Fibroblast of skin of right biceps (primary cell): ENCODE results near the gene BBX.
A peak's percentile ranks its signal among the peaks of the same experiment; 100 is the strongest.
"Not testable (repeated sequence)": the region's sequence is repeated elsewhere in the genome, so short reads cannot be mapped to it uniquely, and the experiment has no call there.

Source experiments
- DNase-seq: peaks from one replicate; pipeline ENCODE4 v3.0.0-alpha.2; 2013

BBX gene

DNA sequence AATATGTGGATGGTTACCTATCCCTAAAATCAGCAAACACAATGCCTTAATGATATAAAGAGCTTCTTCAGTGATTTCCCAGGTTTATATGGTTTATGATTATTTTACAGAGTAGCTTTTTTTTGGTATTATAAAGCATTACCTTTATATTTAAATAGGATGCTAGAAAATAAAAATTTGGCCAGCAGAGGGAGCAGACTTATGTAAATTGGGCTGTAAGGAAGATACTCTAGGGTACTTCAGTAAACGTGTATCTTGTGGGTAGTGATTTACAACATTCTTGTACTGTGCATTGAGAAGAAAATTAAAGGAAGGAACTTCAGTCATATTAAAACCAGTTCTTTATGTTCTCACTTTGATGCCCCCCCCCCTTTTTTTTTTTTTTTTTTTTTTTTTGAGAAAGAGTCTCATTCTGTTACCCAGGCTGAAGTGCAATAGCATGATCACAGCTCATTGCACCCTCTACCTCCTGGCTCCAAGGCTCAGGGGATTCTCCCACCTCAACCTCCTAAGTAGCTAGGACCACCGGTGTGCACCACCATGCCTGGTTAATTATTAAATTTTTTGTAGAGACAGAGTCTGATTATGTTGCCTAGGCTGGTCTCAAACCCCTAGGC is 167.9 kb downstream of the BBX start:
- DNase-seq, result peak; percentile 56

- not testable (repeated sequence) for DNase-seq
Measured at GRCh38 chr3:107691984-107692383, 169.2 kb downstream of the BBX start.

- DNase-seq, result not testable (repeated sequence)
Measured at GRCh38 chr3:107697348-107697747, 174.6 kb downstream of the BBX start.

- DNase-seq, result not testable (repeated sequence)
Measured at GRCh38 chr3:107697855-107698254, 175.1 kb downstream of the BBX start.

- peak; percentile 43 for DNase-seq
Measured at GRCh38 chr3:107699682-107700081, 176.9 kb downstream of the BBX start.

GRCh38 chr3:107701299-107701698 is 178.5 kb downstream of the BBX start:
- DNase-seq, result no peak

GRCh38 chr3:107704477-107704876 is 181.7 kb downstream of the BBX start:
- DNase-seq, result peak; percentile 57

GRCh38 chr3:107705046-107705445 is 182.3 kb downstream of the BBX start:
- DNase-seq, result peak; percentile 75

DNA sequence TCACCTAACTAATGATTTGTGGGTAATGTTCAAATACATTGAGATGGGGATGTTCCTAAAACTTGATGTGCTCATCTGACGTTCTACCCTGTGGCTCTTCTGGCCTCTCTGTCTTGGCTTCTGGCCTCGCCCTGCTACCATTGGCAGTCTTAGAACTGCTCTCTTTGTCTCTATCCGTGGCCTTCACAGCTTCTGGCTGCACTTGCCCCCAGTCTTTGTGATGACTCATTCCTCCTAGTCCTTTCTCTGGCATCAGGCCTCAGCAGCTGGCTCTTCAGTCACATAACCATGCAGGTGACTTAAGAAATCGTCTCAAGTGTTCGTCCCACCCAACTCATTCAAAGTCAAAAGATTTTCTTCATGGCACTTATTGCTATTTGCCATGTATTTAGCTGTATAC is 188.1 kb downstream of the BBX start:
- DNase-seq, result peak; percentile 7

GRCh38 chr3:107716734-107717133 is 194.0 kb downstream of the BBX start:
- DNase-seq, result no peak

- no peak for DNase-seq
Measured at GRCh38 chr3:107718547-107718946, 195.8 kb downstream of the BBX start.

DNA sequence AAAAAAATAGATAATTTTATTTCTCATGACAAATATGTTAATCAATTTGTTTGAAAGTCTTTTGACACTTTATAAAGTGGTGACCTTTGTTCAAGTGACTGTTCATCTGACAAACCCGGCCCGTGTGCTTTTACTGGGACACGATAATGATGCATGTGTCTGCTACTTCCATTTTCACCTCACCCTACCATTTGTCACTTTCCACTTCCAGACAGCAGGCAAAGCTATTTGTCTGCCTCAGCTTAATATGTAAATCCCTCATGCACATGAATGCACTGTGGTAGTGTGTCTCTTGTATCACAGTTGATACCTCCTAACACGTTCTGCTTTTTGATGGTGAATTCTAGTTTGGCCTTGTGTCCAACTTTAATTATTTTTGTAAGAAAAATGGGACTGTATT is 204.3 kb downstream of the BBX start:
- DNase-seq, result no peak

DNA sequence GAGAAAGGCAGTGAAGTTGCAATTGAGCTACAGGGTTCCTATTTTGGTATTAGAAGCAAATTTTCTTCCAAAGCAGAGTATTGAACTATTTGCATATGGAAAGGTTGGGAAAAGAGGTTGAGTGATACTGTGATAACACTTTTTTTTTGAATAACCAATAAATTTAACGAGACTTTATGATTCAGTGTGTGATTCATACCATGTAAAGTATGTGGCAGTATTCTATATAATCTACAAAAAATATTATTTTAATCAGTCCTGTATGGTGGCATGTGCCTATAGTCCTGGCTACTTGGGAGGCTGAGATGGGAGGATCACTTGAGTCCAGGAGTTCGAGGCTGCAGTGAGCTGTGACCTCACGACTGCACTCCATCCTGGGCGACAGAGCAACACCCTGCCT is 206.9 kb downstream of the BBX start:
- no peak for DNase-seq

GRCh38 chr3:107734317-107734716 is 211.6 kb downstream of the BBX start:
- DNase-seq, result no peak

- no peak for DNase-seq
Measured at GRCh38 chr3:107737914-107738313, 215.2 kb downstream of the BBX start.

DNA sequence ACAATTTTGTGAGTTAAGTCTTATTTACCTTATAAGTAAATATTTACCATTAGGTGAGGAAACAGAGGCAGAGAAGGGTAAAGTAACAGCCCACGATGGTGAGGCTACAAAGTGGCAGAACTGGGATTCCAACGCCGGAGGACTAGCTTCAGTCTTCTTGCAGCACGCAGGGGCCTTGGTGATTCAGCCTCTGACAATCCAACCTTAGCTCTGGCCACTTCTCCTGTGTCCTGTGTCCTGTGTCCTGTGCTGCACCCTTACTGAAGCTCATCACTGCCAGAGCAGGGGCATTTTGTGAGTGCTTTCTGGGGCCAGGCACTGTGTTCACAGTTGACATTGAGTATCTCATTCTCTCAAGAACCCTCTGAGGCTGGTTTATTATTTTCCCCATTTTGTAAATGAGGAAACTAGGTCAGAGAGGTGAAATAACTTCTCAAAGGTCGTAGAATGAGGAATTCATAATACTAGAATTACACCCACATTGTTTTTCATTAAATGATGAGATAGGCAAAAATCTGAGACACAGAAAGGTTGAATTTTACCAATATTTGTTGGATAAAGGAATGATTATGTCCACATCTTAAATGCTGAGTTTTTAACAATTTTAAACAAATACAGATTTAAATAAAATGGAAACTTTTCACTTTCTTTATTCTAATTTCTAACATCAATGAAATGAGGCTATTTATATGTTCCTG is 215.9 kb downstream of the BBX start:
- no peak for DNase-seq

- DNase-seq, result no peak
Measured at GRCh38 chr3:107739227-107739626, 216.5 kb downstream of the BBX start.

DNA sequence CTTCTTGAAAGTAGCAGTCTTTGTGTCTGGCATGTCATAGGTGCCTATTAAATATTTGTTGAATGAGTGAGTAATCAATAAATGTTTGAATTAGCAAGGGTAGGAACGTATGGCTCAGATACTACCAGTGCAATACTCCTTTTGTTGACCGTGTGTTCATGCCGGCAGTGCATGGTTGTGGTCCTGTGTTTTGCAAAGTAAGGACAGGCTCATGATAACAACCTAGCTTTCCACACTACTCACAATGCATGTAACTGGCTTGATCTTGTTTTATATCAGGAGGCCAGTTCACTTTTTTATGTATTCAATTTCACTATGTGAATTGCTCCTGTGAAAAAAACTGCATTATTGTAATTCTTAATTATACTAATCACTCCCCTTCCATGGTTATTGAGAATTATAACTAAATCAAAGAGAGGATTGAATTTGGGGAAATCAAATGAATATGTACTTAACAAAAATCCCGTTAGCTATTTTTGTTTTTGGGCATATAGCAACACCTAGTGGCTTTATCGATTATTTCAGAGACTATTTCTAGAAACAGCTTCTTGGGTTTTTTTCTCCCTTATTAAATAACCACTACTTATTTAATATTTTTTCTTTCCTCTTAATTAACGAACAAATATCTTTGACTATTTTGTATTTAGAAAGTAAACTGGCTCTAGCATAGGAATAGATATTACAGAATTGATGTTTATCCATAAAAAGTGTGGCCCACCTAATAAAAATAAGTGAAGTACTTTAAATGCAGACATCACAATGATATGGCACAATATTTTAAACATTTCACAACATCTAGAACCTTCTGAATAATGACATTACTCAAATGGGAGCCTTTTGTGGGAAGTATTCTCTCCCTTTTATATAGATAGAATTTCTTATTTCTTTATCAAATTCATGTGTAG is 218.5 kb downstream of the BBX start:
- DNase-seq, result peak; percentile 24

- no peak for DNase-seq
Measured at GRCh38 chr3:107745354-107745753, 222.6 kb downstream of the BBX start.

DNA sequence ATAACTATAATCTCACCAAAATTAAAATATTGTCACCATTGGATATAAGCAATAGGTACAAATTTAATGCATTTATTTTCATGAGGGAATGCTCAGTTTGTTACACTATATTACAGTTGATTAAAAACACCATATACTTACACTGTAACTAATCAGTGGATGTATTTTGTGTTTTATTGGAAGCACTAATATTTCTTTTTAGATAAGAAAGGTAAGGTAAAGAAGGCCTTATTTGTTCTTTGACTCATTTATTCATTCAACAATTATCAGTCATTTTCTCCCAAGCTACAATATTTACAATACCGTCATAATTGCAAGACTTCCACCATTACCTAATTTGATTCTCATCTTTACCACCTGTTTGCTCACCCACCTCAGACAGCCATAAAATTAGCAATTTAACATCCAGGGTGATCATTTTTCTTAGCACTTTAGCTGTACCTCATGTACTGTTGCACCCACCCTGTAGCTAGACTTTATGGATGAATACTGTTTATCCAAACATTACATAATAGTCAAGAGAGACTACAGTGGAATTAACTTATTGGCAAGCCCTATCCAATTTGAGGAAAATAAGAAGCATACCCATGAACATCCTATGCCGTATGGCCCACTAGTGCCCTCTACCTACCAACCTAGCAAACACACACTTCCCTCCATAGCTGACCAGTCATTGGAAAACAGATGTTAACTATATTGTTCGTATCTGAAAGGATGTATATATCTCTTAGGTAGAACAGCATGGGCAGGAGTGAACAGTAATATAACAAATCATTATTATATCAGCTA is 229.6 kb downstream of the BBX start:
- peak; percentile 25 for DNase-seq

DNA sequence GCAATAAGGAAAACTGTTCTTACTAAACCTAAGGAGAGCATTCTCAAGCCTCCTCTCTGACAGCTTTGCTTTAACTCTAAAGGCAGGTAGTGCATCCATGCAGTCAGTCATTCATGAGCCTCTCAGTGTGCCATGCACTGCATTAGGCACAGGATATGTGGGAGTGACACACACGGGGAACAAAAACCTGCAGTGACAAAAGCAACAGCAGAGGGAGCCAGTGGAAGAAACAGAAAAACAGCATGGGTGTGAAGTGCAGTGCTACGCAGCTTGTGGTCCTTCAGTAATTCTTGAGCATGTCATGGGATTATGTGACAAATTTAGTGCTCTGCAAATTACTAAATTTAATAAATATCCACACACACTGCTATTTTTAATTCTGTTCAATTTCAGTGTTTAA is 230.7 kb downstream of the BBX start:
- peak; percentile 44 for DNase-seq

DNA sequence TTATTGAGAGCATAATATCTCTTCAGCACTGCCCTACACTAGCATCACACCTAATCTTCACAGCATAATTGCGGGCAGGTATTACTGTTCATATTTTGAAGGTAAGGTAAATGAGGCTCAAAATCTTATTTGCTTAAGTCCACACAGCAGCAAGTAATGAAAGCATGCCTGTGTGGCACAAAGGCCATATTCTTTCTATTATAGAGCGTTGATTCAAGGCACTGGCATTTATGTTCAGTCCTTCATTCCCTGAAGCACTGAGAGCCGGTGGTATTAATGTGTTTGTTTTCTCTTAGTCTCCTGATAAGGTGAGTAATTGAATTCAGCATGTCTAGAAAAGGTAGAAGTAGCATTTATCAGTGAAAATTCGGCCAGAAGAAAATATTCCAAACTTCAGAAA is 231.2 kb downstream of the BBX start:
- DNase-seq, result no peak

DNA sequence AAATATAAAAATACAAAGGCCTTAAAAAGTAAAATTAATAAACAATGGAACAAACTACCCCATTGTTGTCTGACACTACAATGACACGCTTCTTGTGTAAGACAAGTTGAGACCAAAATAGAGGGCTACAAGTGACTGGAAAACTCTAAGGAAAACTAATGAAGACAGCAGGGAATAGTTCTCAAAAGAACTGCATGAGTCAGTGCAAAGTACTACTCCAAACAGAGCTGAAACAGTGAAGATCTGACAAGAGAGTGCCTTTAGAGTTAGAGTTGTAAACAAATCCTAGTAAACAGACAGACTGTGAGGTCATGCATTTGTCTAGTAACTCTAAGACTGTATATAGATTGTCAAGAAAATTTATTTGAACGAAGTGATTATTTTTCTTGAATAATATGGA is 233.9 kb downstream of the BBX start:
- no peak for DNase-seq
